ENCODE measurements around the gene MBTD1.

Gene MBTD1

DNA sequence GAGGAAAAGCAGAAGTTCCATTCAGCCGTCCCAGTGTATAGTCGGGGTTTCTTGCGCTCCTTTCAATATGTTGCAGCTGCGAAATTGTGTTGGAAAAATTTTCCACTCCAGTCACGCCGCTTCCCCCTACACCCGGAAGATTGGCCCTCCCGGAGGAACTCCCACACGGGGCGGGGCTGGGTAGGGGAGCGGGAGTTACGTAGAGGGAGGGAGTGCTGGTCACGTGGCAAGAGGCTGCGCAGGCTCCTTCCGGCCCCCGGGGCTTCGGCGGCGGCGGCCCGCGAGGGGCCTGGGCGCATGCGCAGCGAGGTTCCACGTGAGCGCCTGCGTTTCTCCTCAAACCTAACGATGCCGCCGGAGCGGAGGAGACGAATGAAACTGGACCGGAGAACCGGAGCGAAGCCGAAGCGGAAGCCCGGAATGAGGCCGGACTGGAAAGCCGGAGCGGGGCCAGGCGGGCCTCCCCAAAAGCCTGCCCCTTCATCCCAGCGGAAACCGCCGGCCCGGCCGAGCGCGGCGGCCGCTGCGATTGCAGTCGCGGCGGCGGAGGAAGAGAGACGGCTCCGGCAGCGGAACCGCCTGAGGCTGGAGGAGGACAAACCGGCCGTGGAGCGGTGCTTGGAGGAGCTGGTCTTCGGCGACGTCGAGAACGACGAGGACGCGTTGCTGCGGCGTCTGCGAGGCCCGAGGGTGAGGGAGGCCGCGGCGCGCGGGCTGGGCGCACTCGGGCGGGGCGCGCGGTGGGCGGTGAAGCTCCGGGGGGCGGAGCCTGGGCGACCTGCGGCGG lies 581 bp upstream of the MBTD1 start, which contains the start of gene UTP18:
TSS of gene UTP18 (plus strand) at position 310 of the 787 bp plus-strand sequence. CDS start at position 349, 39 bp downstream.
- no peak for TF ChIP-seq GATA2 (IDR thresholded peaks at IDR 0.05; ENCODE audit: low read depth, low read length)
- TF ChIP-seq GATA3 (IDR thresholded peaks at IDR 0.05; ENCODE audit: low read depth, low read length), result no peak

DNA sequence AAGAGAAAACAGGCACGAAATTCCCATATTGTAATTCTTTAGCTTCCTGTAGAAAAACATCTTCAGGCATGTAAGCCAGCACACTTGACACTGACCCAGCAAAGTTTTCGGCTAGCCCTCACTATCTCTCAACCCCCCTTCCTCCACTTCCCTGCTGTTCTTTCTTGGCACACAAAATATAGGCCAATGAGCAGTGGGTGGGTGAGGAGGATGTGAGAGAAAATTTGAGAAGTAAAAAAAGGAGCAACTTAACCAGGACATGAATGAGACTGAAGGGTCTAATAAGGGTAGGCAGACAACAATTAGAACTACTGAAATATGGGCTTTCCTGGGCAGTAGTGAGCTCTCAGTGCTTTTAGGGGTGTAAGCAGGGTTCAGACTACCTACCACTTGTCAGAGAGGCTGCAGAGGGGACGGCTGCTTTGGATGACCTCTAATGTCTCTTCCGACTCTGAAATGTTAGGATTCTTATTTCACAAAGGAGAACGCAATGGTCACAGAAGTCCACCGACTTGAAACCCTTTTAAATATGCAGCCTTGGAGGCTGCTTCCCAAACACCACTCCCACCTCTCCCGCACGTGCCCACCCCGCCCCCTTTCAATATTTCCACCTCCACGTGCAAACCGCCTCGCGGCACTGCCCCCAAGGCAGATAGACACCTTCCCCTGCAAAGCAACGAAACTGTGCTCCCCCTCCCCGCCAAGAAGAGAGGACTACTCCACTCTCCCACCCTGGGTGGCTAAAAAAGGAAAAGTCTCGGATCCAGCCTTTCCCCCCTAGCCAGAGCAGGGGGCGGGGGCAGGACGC lies 889 bp downstream of the MBTD1 start:
- TF ChIP-seq GATA2 (IDR thresholded peaks at IDR 0.05; ENCODE audit: low read depth, low read length) (no peak), GATA3 (IDR thresholded peaks at IDR 0.05; ENCODE audit: low read depth, low read length) (no peak)

DNA sequence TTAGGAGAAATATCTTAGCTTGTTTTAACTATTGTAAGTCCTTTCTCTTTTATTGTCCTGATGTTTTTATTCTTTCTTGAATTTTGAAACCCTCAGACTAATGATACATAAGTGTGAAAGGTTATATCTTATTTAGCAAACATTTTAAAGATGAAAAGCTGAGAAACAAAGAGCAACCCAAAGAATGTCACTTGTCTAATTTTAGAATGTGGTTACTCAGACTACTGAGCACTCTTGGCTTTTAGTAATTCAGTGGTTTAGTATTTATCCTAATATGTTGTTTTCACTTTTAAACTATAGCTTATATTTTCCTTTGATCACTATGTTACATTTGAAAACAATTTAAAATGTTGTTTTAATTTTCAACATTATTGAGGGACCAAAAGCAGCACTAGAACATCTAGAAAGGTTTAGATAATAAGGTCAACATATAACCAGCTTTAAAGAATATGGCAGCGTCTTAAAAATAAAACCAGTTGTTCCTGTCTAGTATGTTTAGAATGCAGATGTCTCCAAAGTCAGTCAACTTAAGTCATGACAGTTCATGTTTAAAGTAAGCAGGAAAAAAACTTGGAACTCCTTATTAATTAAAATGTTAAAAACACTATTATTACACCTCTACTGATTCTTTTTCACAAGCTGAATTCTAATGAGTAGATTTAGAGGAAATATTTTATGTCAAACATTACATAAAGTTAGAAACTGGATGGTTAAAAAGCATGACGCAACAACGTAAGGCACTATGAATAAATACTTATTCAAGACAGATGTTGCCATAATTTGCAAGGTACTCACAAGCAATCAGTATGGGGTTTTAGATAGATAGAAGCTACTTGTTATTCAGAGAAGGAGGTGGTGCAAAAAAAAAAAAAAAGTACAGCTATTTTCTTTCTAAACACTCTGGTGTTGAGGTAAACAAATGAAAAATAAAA lies 2.4 kb downstream of the MBTD1 start:
- no peak for TF ChIP-seq GATA2 (IDR thresholded peaks at IDR 0.05; ENCODE audit: low read depth, low read length)
- no peak for TF ChIP-seq GATA3 (IDR thresholded peaks at IDR 0.05; ENCODE audit: low read depth, low read length)

DNA sequence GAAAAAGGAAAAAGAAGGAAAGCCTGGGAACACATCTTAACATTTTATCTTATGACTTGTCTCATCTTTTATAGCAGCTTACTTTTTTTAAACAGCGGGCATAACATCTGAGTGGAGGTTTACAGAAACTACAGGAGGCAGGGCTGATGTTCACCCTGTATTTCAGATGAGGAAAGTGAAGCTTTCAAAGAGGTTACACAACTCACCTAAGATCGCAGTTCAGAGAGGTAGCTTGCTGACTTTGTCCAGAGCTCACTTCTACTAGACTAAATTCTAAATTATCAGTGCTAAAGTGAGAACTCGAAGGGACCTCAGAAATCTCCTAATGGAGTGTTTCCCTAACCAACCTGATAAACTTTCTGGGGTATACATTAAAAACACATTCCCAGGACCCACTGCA lies 3.7 kb downstream of the MBTD1 start:
- TF ChIP-seq GATA3 (IDR thresholded peaks at IDR 0.05; ENCODE audit: low read depth, low read length) (no peak), GATA2 (IDR thresholded peaks at IDR 0.05; ENCODE audit: low read depth, low read length) (no peak)

DNA sequence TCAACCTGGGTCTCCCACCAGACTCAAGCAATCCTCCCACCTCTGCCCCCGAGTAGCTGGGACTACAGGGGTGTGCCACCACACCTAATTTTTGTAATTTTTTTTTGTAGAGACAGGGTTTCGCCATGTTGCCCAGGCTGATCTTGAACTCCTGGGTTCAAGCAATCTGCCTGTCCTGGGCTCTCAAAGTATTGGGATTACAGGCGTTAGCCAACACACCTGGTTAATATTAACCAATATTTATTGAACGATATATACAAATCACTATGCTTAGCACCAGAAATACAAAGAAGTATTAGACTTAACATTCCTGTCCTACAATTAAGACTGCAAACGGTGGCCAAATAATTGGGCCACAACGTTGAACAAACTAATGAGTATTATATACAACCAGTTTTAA lies 4.2 kb downstream of the MBTD1 start:
- TF ChIP-seq GATA2 (IDR thresholded peaks at IDR 0.05; ENCODE audit: low read depth, low read length), result no peak
- no peak for TF ChIP-seq GATA3 (IDR thresholded peaks at IDR 0.05; ENCODE audit: low read depth, low read length)

DNA sequence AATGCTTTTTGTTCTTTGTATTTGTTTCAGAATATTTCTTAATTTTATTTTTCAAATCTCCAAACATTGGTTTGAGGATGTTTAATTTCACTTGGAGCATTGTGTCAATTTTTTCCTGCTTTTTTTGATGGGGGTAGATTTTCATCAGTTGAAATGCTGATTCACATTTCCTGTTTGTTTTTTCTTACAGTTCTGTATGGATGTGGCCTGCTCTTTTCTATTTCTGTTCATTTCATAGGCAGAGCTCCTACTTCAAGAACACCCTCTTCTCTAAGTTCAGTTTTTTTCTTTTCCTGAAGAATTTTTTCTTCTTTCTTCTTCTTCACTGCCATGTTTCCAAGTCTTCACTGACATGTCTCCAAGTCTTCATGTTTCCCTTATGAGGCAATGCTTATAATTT lies 8.8 kb downstream of the MBTD1 start:
- TF ChIP-seq GATA3 (IDR thresholded peaks at IDR 0.05; ENCODE audit: low read depth, low read length) (no peak), GATA2 (IDR thresholded peaks at IDR 0.05; ENCODE audit: low read depth, low read length) (no peak)

DNA sequence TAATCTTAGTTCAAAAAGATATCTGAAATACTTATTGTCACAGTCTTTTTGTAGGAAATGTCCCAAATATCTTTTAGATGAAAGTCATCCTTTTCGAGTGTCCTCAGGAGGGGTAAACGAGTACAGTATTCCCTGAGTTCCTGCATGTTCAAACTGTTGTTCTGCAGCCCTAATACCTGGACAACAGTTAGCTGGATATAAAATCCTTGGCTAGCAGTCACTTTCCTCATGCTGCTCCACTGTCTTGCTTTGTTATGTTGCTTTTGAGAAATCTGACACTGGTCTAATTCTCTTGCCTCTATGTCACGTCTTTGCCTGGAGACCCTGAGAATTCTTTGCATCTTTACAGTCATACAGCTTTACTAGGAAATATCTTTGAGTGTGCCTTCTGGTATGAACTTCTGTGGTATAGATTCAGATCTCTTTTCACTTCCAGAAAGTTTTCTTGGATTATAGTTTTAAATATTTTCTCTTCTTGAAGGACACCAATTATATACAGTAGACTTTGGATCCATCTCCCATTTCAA lies 9.5 kb downstream of the MBTD1 start:
- no peak for TF ChIP-seq GATA2 (IDR thresholded peaks at IDR 0.05; ENCODE audit: low read depth, low read length)
- no peak for TF ChIP-seq GATA3 (IDR thresholded peaks at IDR 0.05; ENCODE audit: low read depth, low read length)

DNA sequence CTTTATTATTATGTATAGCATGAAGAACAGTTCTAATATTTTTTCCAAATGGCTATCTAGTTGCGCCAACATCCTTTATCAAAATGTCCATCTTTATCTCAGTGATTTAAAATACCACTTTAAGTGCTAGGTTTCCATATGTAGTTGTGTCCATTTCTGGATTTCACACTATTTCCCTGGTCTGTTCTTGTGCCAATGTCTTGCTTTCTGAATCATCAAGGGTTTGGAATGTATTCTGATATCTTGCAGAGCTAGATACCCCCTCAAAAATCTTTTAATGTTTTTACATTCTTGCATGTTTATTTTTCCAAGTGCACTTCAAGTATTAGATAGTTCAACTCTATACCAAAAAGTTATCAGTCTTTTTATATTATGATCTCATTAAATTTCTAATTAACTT lies 14.3 kb downstream of the MBTD1 start:
- TF ChIP-seq GATA3 (IDR thresholded peaks at IDR 0.05; ENCODE audit: low read depth, low read length) (no peak), GATA2 (IDR thresholded peaks at IDR 0.05; ENCODE audit: low read depth, low read length) (no peak)

DNA sequence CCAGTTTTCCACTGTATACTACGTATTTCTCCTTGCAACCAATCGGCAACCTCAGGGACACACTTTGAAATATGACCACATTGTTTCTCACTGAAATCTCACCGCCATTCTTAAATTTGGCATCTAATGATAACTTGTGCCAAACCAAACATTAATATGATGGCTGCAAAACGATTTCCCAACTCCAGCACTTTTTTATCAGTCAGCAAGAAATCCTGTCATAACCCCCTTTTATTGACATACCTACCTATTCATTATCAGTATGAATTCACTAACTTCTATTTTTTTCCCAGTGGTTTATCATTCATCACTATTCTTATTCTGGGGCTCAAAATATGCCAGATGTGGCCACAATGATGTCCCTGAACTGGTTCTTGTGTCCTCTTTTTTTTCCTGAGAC lies 15.8 kb downstream of the MBTD1 start:
- TF ChIP-seq GATA3 (IDR thresholded peaks at IDR 0.05; ENCODE audit: low read depth, low read length) (no peak), GATA2 (IDR thresholded peaks at IDR 0.05; ENCODE audit: low read depth, low read length) (no peak)

DNA sequence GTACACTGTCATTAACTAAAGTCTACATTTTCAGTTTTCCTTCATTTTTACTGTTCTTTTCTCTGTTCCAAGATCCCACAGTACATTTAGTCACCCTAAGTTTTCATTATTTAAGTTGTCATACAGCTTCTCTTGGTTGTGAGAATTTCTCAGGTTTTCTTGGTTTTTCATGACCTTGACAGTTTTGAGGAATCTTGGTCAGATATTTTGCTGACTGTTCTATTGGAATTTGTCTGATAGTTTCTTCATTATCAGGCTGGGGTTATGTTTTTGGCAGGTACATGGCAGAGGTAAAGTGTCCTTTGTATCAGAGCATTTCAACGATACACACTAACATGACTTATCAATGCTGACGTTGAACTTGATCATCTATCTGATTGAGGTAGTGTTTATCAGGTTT lies 19.6 kb downstream of the MBTD1 start:
- TF ChIP-seq GATA3 (IDR thresholded peaks at IDR 0.05; ENCODE audit: low read depth, low read length) (no peak), GATA2 (IDR thresholded peaks at IDR 0.05; ENCODE audit: low read depth, low read length) (no peak)

DNA sequence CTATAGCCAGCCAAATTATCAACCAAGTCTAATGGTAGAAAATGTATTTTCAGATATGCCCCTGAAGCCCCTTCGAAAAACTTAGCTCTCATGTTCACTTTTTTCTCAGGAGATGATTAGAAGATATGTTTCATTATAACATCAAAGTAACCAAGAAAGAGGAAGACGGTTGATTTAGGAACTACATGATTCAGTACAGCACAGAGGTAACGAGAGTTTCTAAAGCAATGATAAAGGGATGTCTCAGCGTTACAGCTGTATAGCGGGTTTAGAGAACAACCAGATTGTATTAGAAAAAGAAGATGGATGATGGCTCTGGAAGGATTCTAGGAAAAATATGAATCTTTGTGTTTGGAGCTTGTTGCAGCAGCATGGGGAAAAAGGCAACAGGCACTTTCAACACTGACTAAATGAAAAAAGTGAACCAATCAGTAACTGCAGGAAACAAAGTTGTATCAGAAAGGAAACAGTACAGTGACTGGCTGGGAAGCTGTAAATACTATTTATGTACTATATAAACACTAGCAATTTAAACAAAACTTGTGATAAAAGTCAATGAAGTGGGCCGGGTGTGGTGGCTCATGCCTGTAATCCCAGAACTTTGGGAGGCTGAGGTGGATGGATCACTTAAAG lies 21.5 kb downstream of the MBTD1 start:
- TF ChIP-seq GATA3 (IDR thresholded peaks at IDR 0.05; ENCODE audit: low read depth, low read length), result no peak
- TF ChIP-seq GATA2 (IDR thresholded peaks at IDR 0.05; ENCODE audit: low read depth, low read length), result no peak

DNA sequence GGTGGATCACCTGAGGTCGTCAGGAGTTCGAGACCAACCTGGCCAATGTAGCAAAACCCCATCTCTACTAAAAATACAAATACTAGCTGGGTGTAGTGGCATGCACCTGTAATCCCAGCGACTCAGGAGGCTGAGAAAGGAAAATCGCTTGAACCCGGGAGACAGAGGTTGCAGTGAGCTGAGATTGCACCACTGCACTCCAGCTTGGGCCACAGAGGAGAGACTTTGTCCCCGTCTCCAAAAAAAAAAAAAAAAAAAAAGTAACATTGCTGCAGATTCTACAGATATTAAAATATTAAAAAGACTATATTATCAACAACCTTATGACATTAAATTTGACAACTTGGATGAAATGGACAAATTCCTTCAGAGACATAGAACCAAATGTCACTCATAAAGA lies 25.7 kb downstream of the MBTD1 start:
- TF ChIP-seq GATA3 (IDR thresholded peaks at IDR 0.05; ENCODE audit: low read depth, low read length), result no peak
- no peak for TF ChIP-seq GATA2 (IDR thresholded peaks at IDR 0.05; ENCODE audit: low read depth, low read length)

DNA sequence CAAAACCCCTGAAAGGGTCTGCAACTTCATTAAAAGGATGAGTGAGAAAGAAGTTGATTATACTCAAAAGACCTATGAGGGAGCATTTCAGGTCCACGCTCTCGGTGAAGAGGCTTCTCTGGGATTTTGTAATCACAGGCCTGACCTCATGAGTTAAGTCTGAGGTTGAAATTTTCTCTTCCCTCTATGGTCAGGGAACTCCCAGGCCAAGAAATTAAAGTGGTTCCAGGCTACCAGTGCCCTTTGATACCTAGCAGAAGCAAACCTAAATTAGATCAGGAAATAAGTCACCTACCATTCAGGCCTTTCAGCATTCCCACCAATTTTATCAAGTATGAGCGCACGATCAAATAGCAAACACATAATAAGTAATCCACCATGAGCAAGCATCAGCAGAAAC lies 27.9 kb downstream of the MBTD1 start:
- TF ChIP-seq GATA2 (IDR thresholded peaks at IDR 0.05; ENCODE audit: low read depth, low read length) (no peak), GATA3 (IDR thresholded peaks at IDR 0.05; ENCODE audit: low read depth, low read length) (no peak)

All from SH-SY5Y (cell line).